Heart left ventricle (tissue), 16 donors: Measurements from ENCODE around the gene INPP4B. TPM values are rescaled to one million over a fixed set of nuclear protein-coding genes. Genes with fewer than 3 reads are reported as not detected.

ENCODE experiments used
- ATAC-seq, 4 donors: fragments of 200-7000 bp; cut with Tn5 transposase; one replicate each; pipeline ENCODE4 v1.9.1; 2020 to 2022; ENCODE audit warnings: moderate library complexity in 4 of 4, mild to moderate bottlenecking in 3 of 4, moderate number of reproducible peaks in 1 of 4
- DNase-seq, 5 donors: peaks; one replicate each; pipeline ENCODE4 v3.0.0-alpha.2; 2020
- H3K27ac ChIP-seq, 12 donors: fragments of 200-600 bp; sonication (generic) in 4 of 12; one replicate each; pipeline versions ENCODE4 v1.5.0 to v1.8.0; 2016 to 2022; ENCODE audit warnings: mild to moderate bottlenecking in 2 of 12
- H3K27me3 ChIP-seq, 9 donors: fragments of 200-600 bp; sonication (generic) in 2 of 9; one replicate each; pipeline versions ENCODE4 v1.5.1 to v1.8.0; 2016 to 2022; ENCODE audit warnings: mild to moderate bottlenecking in 3 of 9
- H3K36me3 ChIP-seq, 9 donors: fragments of 200-600 bp; sonication (generic) in 2 of 9; one replicate each; pipeline versions ENCODE4 v1.5.0 to v1.8.0; 2018 to 2022; ENCODE audit warnings: mild to moderate bottlenecking in 2 of 9
- H3K4me1 ChIP-seq, 12 donors: fragments of 200-600 bp; sonication (generic) in 4 of 12; one replicate each; pipeline versions ENCODE4 v1.5.0 to v1.8.0; 2016 to 2022; ENCODE audit warnings: mild to moderate bottlenecking in 3 of 12
- H3K4me3 ChIP-seq, 12 donors: fragments of 200-600 bp; sonication (generic) in 4 of 12; one replicate each; pipeline versions ENCODE4 v1.5.0 to v1.8.0; 2017 to 2022; ENCODE audit warnings: mild to moderate bottlenecking in 9 of 12, moderate library complexity in 4 of 12
- H3K9me3 ChIP-seq, 12 donors: fragments of 200-600 bp; sonication (generic) in 4 of 12; one replicate each; pipeline versions ENCODE4 v1.5.0 to v1.8.0; 2016 to 2022; ENCODE audit warnings: mild to moderate bottlenecking in 1 of 12
- CTCF ChIP-seq, 12 donors: fragments of 200-600 bp; sonication (generic) in 4 of 12; IDR thresholded peaks; one replicate each; pipeline versions ENCODE4 v1.5.0 to v1.8.0; 2018 to 2022; ENCODE audit warnings: antibody characterized with exemption in 12 of 12, mild to moderate bottlenecking in 5 of 12
- POLR2A ChIP-seq, 2 donors: fragments of 450-650 bp; IDR thresholded peaks; one replicate each; pipeline ENCODE4 v1.6.1; 2017; ENCODE audit warnings: antibody characterized with exemption in 2 of 2, mild to moderate bottlenecking in 2 of 2, moderate library complexity in 2 of 2
- WGBS, 4 donors: extraction: QIAGEN DNeasy Blood & Tissue Kit in 2 of 4; methylation state at CpG; one replicate each; pipeline versions ENCODE4 v1.1.5 to v1.1.7; 2013 to 2018; 5-methylcytosine and 5-hydroxymethylcytosine counted together
- intact Hi-C, 10 donors: fragments of 100-400 bp; cut with DNase I; formaldehyde crosslinking; loops; one replicate each; pipeline versions ENCODE4 v1.11.1 to v1.14.2; 2022
- polyA plus RNA-seq, 2 donors: library from polyadenylated mRNA; stranded (reverse); fragments of 200-250 nt; gene quantifications; one replicate each; pipeline ENCODE4 v1.2.3, GENCODE V29; 2013
- total RNA-seq, 9 donors: library from RNA; depleted of rRNA in 2 of 9; stranded (reverse); fragments of >200 nt in 2 of 9; fragmentation: NEBNext Ultra II Directional in 3 of 9; extraction: Animal tissue kit (Norgen Biotek cat#: 25700) in 3 of 9; gene quantifications; one replicate each; pipeline versions ENCODE4 v1.1.0 to v1.2.4, GENCODE V29; 2016 to 2023
- donor health status: ischemic (EF 13 %, LVEDD 7.1; RV severe dilation, severe dysfunction).
- donor health status: healthy with polysubstance abuse.
- donor health status: DM: no; HTN: yes; CAD: no.
- donor health status: DM: no; HTN: no; CAD: no.
- donor health status: ischemic (EF 25% LVEDD 6.9; RV normal size, moderate dysfunction).
- donor health status: ischemic (EF 25% LVEDD 5.7; RV mildly dilated, moderate dysfunction).
- donor health status: healthy.
- donor health status: DM: yes; HTN: yes; CAD: no.
- donor health status: ischemic (EF 35%, LVEDD 5.7; RV mildly dilated, moderate dysfunction).
- donor health status: nonischemic (EF 11% LVEDD 7.7; RV severe dilation, severe dysfunction).
- donor health status: DM: yes; HTN: yes; CAD: no.
- donor health status: PGD.
- donor health status: ischemic (EF 29% LVEDD 5.4; RV normal size, mild dysfunction).
- donor health status: nonischemic (EF 23%, LVEDD 6.1; RV moderate dilation, normal function).

The INPP4B gene
- total and polyA plus RNA-seq, 11 donors = 5.5 to 128 (median 39.1) TPM

- 65 to 76% (median 72%) methylated on average over 9 of the region's 9 CpGs for WGBS, 4 donors
- intact Hi-C loops = loop anchor here in 6 of 10 donors (5.0 to 10.0 kb wide), 7 partner anchors 233 to 1363 kb away; partner anchors contain the start of gene INPP4B (in 4 of the 6)
- DNase-seq (no peak), ATAC-seq (peak in 1 of 4 donors; percentile 53)
- H3K36me3 ChIP-seq = peaks cover 0 to 32% (median 0%) of the 10 kb centered on the region in 9 donors
- H3K9me3 ChIP-seq = no peaks in the 10 kb centered on the region
- H3K4me1 ChIP-seq = peaks cover 0 to 4% (median 0%) of the 10 kb centered on the region in 12 donors
- TF ChIP-seq CTCF (IDR thresholded peaks at IDR 0.05) = no peak
- no peak for TF ChIP-seq POLR2A (IDR thresholded peaks at IDR 0.05)
- no peak overlapping the region for H3K4me3 ChIP-seq
- no peaks in the 10 kb centered on the region for H3K27me3 ChIP-seq
- no peak overlapping the region for H3K27ac ChIP-seq
Measured at GRCh38 chr4:142121448-142122350, 724.4 kb downstream of the INPP4B start.

DNA sequence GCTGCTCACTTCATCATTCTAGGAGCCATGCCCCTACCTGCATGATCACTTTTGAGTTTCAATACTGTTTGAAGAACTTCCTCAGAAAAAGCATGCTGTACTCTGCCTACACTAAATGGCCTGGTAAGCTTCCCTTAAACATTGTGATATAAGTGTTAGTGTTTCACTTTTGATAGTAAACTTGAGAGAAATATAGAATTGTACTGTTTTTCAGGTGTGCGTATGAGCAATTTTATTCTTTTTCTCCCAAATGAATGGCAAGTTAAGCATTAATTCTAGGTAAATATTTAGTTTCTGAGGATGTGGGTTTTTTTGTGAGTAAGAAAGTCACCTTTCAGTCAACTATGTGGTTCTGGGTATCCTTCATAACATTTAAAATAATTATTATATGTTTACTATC, 725.2 kb downstream of the INPP4B start:
- no peak for ATAC-seq
- peaks cover 0 to 32% (median 0%) of the 10 kb centered on the region in 9 donors for H3K36me3 ChIP-seq
- no peak overlapping the region for H3K27ac ChIP-seq
- no peaks in the 10 kb centered on the region for H3K9me3 ChIP-seq
- no peaks in the 10 kb centered on the region for H3K27me3 ChIP-seq
- TF ChIP-seq CTCF (IDR thresholded peaks at IDR 0.05) (no peak), POLR2A (IDR thresholded peaks at IDR 0.05) (no peak)
- peaks cover 0 to 4% (median 0%) of the 10 kb centered on the region in 12 donors for H3K4me1 ChIP-seq
- DNase-seq = no peak
- intact Hi-C loops = loop anchor here in 6 of 10 donors (5.0 to 10.0 kb wide), 7 partner anchors 234 to 1364 kb away; partner anchors contain the start of gene INPP4B (in 4 of the 6)
- 98 to 100% (median 99%) methylated on average over 1 of the region's 1 CpG for WGBS, 4 donors
- H3K4me3 ChIP-seq = no peak overlapping the region

DNA sequence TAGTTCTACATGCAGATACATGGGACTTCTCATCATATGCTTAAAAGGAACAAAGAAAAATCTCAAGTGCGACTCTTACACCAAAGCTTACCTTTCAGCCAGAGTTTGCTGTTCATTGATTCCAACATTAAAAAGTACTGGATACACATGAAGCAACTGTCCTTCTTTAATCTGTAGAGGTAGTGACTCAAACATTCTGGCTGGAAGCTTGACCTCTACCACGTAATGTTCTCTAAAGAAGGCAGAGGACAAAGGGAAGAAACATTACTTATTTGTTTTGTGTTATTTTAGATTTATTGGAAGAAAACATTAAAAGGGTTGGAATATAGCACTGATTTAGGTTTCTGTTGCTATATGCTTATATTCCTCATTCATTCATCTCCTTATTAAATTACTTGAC, 733.6 kb downstream of the INPP4B start:
- Histone ChIP-seq H3K36me3 (peaks cover 0 to 51% (median 0%) of the 10 kb centered on the region in 9 donors), H3K4me1 (no peaks in the 10 kb centered on the region), H3K9me3 (no peaks in the 10 kb centered on the region), H3K4me3 (no peak overlapping the region), H3K27ac (no peak overlapping the region), H3K27me3 (no peaks in the 10 kb centered on the region)
- ATAC-seq (no peak), DNase-seq (no peak)
- TF ChIP-seq CTCF (IDR thresholded peaks at IDR 0.05) = no peak
- TF ChIP-seq POLR2A (IDR thresholded peaks at IDR 0.05) = no peak
- intact Hi-C loops = no loop called here
- 88 to 90% (median 89%) methylated on average over 2 of the region's 2 CpGs for WGBS, 4 donors

DNA sequence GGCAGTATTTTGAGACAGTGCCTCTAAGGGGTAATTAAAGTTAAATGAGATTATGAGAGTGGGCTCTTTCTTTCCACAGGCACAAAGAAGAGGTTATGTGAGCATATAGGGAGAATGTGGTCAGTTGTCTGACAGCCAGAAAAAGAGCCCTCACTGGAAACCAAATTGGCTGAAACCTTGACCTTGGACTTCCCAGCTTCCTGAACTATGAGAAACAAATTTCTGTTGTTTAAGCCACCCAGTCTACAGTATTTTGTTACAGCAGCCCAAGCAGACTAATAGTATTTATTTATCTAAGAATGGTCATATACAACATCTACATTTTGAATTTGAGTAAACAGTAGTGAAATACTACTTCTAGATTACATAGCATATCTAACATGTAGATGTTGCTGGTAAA, 736.0 kb downstream of the INPP4B start:
- Histone ChIP-seq H3K4me1 (no peaks in the 10 kb centered on the region), H3K4me3 (no peak overlapping the region), H3K36me3 (peaks cover 0 to 51% (median 0%) of the 10 kb centered on the region in 9 donors), H3K27me3 (no peaks in the 10 kb centered on the region), H3K27ac (no peak overlapping the region), H3K9me3 (no peaks in the 10 kb centered on the region)
- TF ChIP-seq POLR2A (IDR thresholded peaks at IDR 0.05) (no peak), CTCF (IDR thresholded peaks at IDR 0.05) (no peak)
- intact Hi-C loops = no loop called here
- no peak for ATAC-seq
- DNase-seq = no peak
